ENCODE results near the gene RSRC1. TPM values are rescaled to one million over a fixed set of nuclear protein-coding genes. Genes with fewer than 3 reads are reported as not detected.

The RSRC1 gene
- total RNA-seq, 1 donor from 2014 or later, result 38.5 TPM

GRCh38 chr3:158159714-158160113 lies 49.8 kb downstream of the RSRC1 start:
- H3K27ac ChIP-seq, result no peak overlapping the region
- intact Hi-C loops (cut with DNase I), result no loop called here
- no peak for DNase-seq (ENCODE audit: extremely low spot score in 2 of 2)
- no peaks in the 10 kb centered on the region for H3K9me3 ChIP-seq
- no peaks in the 10 kb centered on the region for H3K27me3 ChIP-seq
- no peaks in the 10 kb centered on the region for H3K36me3 ChIP-seq
- no peak overlapping the region for H3K4me3 ChIP-seq
- H3K4me1 ChIP-seq, result no peaks in the 10 kb centered on the region
- TF ChIP-seq POLR2AphosphoS5 (IDR thresholded peaks at IDR 0.05; ENCODE audit: insufficient read depth in 1 of 2, low read depth in 1 of 2), result no peak
- TF ChIP-seq POLR2A (IDR thresholded peaks at IDR 0.05), result no peak
- TF ChIP-seq CTCF (IDR thresholded peaks at IDR 0.05), result no peak

GRCh38 chr3:158160958-158161357 lies 51.1 kb downstream of the RSRC1 start:
- Histone ChIP-seq H3K27ac (no peak overlapping the region), H3K27me3 (no peaks in the 10 kb centered on the region), H3K4me1 (no peaks in the 10 kb centered on the region), H3K36me3 (no peaks in the 10 kb centered on the region), H3K9me3 (no peaks in the 10 kb centered on the region), H3K4me3 (no peak overlapping the region)
- intact Hi-C loops (cut with DNase I), result no loop called here
- no peak for DNase-seq (ENCODE audit: extremely low spot score in 2 of 2)
- no peak for TF ChIP-seq POLR2A (IDR thresholded peaks at IDR 0.05)
- no peak for TF ChIP-seq CTCF (IDR thresholded peaks at IDR 0.05)
- TF ChIP-seq POLR2AphosphoS5 (IDR thresholded peaks at IDR 0.05; ENCODE audit: insufficient read depth in 1 of 2, low read depth in 1 of 2), result no peak

GRCh38 chr3:158165141-158165655 lies 55.3 kb downstream of the RSRC1 start:
- Histone ChIP-seq H3K9me3 (no peaks in the 10 kb centered on the region), H3K36me3 (no peaks in the 10 kb centered on the region), H3K27ac (no peak overlapping the region), H3K4me3 (no peak overlapping the region), H3K4me1 (peaks cover 6% of the 10 kb centered on the region), H3K27me3 (no peaks in the 10 kb centered on the region)
- TF ChIP-seq POLR2AphosphoS5 (IDR thresholded peaks at IDR 0.05; ENCODE audit: insufficient read depth in 1 of 2, low read depth in 1 of 2), result no peak
- TF ChIP-seq CTCF (IDR thresholded peaks at IDR 0.05), result no peak
- TF ChIP-seq POLR2A (IDR thresholded peaks at IDR 0.05), result no peak
- intact Hi-C loops (cut with DNase I), result no loop called here
- no peak for DNase-seq (ENCODE audit: extremely low spot score in 2 of 2)

DNA sequence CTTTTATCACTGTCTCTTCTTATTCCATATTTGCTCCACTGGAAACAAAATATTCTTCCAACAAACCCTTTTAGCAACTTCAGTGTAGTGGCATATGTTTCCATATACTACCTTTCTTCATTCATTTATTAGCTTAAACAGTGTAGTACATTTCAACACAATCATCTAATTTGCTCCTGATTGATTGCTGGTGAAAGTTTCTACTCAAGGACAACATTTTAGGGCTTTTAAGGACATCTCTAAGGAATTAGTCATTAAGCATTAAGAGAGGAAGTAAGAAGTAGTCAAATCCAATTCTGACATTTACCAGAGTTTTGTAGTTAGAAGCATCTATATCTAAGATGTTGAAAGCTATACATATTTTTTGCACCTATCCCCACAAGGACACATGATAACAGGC lies 55.8 kb downstream of the RSRC1 start:
- Histone ChIP-seq H3K27me3 (no peaks in the 10 kb centered on the region), H3K4me3 (no peak overlapping the region), H3K9me3 (no peaks in the 10 kb centered on the region), H3K36me3 (no peaks in the 10 kb centered on the region), H3K4me1 (peaks cover 6% of the 10 kb centered on the region), H3K27ac (no peak overlapping the region)
- intact Hi-C loops (cut with DNase I), result no loop called here
- TF ChIP-seq POLR2A (IDR thresholded peaks at IDR 0.05) (no peak), CTCF (IDR thresholded peaks at IDR 0.05) (no peak), POLR2AphosphoS5 (IDR thresholded peaks at IDR 0.05; ENCODE audit: insufficient read depth in 1 of 2, low read depth in 1 of 2) (no peak)
- DNase-seq (ENCODE audit: extremely low spot score in 2 of 2), result no peak

- no peaks in the 10 kb centered on the region for H3K9me3 ChIP-seq
- TF ChIP-seq POLR2A (IDR thresholded peaks at IDR 0.05), result no peak
- no peak for TF ChIP-seq CTCF (IDR thresholded peaks at IDR 0.05)
- no peak for TF ChIP-seq POLR2AphosphoS5 (IDR thresholded peaks at IDR 0.05; ENCODE audit: insufficient read depth in 1 of 2, low read depth in 1 of 2)
- H3K4me1 ChIP-seq, result peaks cover 6% of the 10 kb centered on the region
- DNase-seq (ENCODE audit: extremely low spot score in 2 of 2), result no peak
- no peak overlapping the region for H3K4me3 ChIP-seq
- H3K27ac ChIP-seq, result no peak overlapping the region
- H3K27me3 ChIP-seq, result no peaks in the 10 kb centered on the region
- no peaks in the 10 kb centered on the region for H3K36me3 ChIP-seq
- intact Hi-C loops (cut with DNase I), result no loop called here
Measured at GRCh38 chr3:158166223-158166622, 56.3 kb downstream of the RSRC1 start.
